Neural cell (in vitro differentiated cells): ENCODE data around the gene PFDN6. TPM values are rescaled to one million over a fixed set of nuclear protein-coding genes. Genes with fewer than 3 reads are reported as not detected.

ENCODE experiments used
- polyA plus RNA-seq: library from polyadenylated mRNA; depleted of rRNA; stranded (reverse); fragments of >200 nt; gene quantifications from 2 replicates; pipeline ENCODE4 v1.2.3, GENCODE V29; 2014

The PFDN6 gene
- polyA plus RNA-seq, 1 donor from 2014 or later = 109 TPM

Other genes starting within 250 kb of the PFDN6 start
- gene HLA-DPA1, start 216.0 kb upstream of the PFDN6 start, polyA plus RNA-seq = not detected in 2 replicates
- gene HLA-DPB1, start 213.6 kb upstream of the PFDN6 start, polyA plus RNA-seq = 2.3 TPM in 1 of 2 replicates, not detected in the other
- 9.8 and 20.2 TPM in 2 replicates for gene COL11A2, start 97.1 kb upstream of the PFDN6 start, polyA plus RNA-seq
- gene RXRB, start 88.9 kb upstream of the PFDN6 start, polyA plus RNA-seq = 60.7 and 71.2 TPM in 2 replicates
- 99.8 and 120 TPM in 2 replicates for gene SLC39A7, start 88.7 kb upstream of the PFDN6 start, polyA plus RNA-seq
- 7.3 and 10.3 TPM in 2 replicates for gene HSD17B8, start 84.9 kb upstream of the PFDN6 start, polyA plus RNA-seq
- 107 and 121 TPM in 2 replicates for gene RING1, start 81.1 kb upstream of the PFDN6 start, polyA plus RNA-seq
- 29.1 and 34.6 TPM in 2 replicates for gene VPS52, start 17.7 kb upstream of the PFDN6 start, polyA plus RNA-seq
- gene RPS18, start 17.5 kb upstream of the PFDN6 start, polyA plus RNA-seq = 1,894 and 2,078 TPM in 2 replicates
- 2.5 and 7.0 TPM in 2 replicates for gene B3GALT4, start 12.5 kb upstream of the PFDN6 start, polyA plus RNA-seq
- gene WDR46, start 362 bp upstream of the PFDN6 start, polyA plus RNA-seq = 62.5 and 73.2 TPM in 2 replicates
- gene RGL2, start 9.3 kb downstream of the PFDN6 start, polyA plus RNA-seq = 120 and 141 TPM in 2 replicates
- 1.2 and 5.5 TPM in 2 replicates for gene TAPBP, start 24.5 kb downstream of the PFDN6 start, polyA plus RNA-seq
- gene ZBTB22, start 28.1 kb downstream of the PFDN6 start, polyA plus RNA-seq = 16.5 and 30.0 TPM in 2 replicates
- 39.3 and 66.0 TPM in 2 replicates for gene DAXX, start 33.4 kb downstream of the PFDN6 start, polyA plus RNA-seq
- 0.52 and 2.1 TPM in 2 replicates for gene KIFC1, start 102.2 kb downstream of the PFDN6 start, polyA plus RNA-seq
- gene PHF1, start 121.4 kb downstream of the PFDN6 start, polyA plus RNA-seq = 102 and 112 TPM in 2 replicates
- 341 and 343 TPM in 2 replicates for gene CUTA, start 128.5 kb downstream of the PFDN6 start, polyA plus RNA-seq
- 4.3 and 5.9 TPM in 2 replicates for gene SYNGAP1, start 130.5 kb downstream of the PFDN6 start, polyA plus RNA-seq
- gene ZBTB9, start 165.0 kb downstream of the PFDN6 start, polyA plus RNA-seq = 6.8 and 7.7 TPM in 2 replicates